HG02973 (cell line): Measurements from ENCODE around the gene RNPC3.
"Not testable (repeated sequence)": the region's sequence is repeated elsewhere in the genome, so short reads cannot be mapped to it uniquely, and the experiment has no call there.

ENCODE experiments used
- ATAC-seq: cut with Tn5 transposase; IDR thresholded peaks from one replicate; pipeline ENCODE4 v1.9.1; 2021; ENCODE audit warnings: moderate library complexity; ENCODE audit not compliant: unreplicated experiment

The RNPC3 gene

DNA sequence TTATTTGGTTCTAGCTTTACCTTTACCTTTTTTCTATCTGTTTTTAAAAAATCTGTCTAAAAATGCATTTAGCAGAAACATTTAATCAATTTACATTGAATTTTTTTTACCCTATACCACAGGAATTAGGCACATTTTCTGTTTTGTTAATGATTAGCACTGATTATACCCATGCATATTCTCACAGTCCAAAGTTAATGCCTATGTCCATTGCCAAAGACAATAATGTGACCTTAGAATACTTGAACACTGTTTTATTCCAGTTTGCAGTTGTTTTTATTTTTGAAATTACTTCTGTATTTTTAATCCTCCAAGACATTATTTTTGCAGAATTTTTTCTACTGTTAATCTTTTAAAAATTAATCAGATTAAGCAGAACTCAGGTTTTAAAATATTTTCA lies 34.9 kb downstream of the RNPC3 start:
- ATAC-seq = no peak

DNA sequence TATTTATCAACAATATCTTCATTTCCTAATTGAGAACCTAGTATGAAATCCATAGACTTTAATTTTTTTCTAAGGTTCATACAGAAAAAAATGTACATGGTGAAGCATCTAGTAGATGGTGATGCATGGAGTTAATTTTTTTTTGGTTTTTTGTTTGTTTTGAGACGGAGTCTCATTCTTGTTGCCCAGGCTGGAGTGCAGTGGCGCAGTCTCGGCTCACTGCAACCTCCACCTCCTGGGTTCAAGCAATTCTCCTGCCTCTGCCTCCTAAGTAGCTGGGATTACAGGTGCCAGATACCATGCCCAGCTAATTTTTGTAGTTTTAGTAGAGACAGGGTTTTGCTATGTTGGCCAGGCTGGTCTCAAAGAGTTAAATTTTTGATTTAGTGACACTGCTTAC lies 35.6 kb downstream of the RNPC3 start:
- ATAC-seq = not testable (repeated sequence)

DNA sequence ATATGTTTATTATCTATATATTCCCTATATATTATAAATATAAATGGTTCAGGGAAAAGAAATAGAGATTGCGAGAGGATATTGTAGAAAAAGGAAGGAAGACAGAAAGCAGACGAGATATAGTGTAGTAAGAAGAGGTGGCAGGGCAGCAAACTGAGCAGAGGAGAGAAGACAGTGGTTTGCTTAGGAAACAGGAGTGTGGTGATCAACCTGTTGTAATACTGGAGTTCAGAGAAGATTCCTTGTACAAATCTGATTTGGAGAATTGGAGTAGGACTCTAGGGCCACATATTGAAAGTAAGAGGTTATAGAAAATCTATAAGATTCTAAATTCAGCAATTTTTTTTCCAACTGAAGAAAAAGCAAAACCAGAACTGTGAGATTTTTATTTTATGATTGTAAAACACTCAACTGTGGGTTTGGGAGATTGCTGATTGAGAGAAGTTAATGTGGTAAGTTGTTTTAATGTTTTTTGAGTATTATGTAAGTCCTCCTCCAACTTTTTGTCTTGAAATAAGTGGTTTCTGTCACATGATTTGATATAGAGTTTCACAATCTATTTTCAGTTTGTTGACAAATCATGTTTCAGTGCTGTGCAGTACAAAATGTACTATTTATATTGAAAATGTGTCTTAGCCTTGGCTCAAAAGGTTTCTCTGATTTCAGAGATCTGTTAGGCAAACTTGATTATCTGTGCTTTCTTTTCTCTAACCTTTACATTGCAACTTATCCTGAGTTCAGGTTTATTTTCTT lies 36.3 kb downstream of the RNPC3 start:
- peak; percentile 86 for ATAC-seq

DNA sequence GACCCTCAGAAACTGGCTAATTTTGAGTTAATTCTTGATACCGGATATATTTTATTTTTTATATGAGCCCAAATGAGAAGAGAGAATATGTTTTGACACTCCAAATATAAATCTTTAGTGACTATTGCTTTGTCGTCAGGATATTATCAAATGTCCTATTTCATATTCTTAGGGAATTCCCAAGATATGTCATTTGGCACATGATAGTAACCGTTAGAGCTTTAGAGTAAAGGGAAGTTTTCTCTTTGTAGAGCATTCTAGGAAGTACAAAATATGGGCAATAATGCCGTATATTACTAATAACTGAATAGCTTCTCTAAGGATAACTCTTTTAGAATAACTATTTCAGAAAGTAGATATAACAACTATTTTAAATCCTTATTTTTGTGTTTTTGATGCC lies 37.6 kb downstream of the RNPC3 start:
- no peak for ATAC-seq

DNA sequence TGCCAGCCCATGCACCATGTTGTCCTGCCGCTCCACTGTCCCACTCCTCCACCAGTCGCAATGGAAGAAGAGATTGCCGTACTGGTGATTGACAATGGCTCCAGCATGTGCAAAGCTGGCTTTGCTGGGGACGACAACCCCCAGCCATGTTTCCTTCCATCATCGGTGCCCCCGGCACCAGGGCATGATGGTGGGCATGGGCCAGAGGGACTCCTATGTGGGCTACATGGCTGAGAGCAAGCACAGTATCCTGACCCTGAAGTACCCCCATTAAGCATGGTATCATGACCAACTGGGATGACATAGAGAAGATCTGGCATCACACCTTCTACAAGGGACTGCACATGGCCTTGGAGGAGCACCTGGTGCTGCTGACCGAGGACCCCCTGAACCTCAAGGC lies 44.0 kb downstream of the RNPC3 start:
- no peak for ATAC-seq

DNA sequence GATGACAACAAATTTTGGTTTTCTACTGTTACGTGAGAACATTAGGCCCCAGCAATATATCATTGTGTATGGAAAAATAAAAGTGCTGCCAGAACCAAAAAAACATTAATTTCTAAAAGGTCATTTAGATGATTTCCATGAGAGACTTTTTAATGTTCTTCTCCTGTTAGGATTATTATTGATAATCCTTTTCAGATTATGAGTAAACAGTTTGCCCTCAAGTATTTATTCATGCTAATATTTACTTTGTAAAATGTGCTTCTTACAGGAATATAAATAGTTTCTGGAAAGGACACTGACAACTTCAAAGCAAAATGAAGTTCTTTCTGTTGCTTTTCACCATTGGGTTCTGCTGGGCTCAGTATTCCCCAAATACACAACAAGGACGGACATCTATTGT lies 45.8 kb downstream of the RNPC3 start, which contains the start of gene AMY2B:
Gene AMY2B, plus strand, starts transcription at position 301 of the 400 bp plus-strand sequence. Its CDS starts 14 bp downstream, at position 315.
- not testable (repeated sequence) for ATAC-seq

DNA sequence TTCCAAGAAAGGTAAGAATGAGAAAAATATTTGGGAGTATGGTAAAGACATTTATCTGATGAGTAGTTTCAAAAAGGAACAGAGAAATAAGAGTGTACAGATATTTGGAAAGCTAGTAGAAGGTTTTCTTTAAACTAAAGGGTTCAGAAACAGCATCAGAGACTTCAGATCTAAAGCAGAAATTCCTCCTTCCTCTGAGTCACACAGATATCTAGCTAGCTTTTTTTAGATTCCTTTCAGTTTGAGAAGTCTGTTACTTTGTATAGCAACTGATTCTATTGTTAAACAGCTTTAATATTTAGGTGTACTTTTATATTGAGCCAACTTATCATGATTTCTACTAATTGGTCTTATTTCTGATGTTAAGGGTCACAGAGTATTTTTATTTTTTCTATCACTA lies 50.6 kb downstream of the RNPC3 start:
- no peak for ATAC-seq

DNA sequence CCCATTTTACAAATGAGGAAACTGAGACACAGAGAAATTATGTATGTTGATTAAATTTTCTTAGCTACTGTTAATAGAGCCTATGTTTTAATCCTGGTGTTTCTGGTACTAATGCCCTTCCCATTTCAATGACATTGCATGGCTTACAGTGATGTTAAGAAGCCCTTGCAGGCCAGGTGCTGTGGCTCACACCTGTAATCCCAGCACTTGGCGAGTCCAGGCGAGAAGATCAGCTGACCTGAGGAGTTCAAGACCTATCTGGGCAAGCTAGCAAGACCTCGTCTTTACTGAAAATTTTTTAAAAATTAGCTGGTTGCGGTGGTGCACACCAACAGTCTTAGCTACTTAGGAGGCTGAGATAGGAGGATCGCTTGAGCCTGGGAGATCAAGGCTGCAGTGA lies 51.3 kb downstream of the RNPC3 start:
- not testable (repeated sequence) for ATAC-seq

DNA sequence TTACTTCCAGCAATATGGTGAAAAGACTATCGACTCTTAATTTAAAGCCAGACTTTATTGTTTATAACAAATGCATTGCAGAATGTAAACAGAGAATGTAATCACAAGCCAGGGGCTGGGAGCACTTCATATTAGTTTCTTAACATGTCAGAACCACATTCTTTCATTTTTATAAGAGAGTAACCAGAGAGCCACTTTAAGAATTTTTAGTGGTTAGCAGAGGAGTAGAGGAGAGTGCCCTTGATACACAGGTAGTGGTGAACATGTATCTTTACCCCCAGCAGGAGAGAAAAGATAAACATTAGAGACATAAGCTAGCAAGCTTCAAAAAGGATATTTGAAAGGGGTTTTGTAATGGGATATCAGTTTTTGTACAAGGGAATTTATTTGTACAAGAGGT lies 57.0 kb downstream of the RNPC3 start:
- no peak for ATAC-seq

DNA sequence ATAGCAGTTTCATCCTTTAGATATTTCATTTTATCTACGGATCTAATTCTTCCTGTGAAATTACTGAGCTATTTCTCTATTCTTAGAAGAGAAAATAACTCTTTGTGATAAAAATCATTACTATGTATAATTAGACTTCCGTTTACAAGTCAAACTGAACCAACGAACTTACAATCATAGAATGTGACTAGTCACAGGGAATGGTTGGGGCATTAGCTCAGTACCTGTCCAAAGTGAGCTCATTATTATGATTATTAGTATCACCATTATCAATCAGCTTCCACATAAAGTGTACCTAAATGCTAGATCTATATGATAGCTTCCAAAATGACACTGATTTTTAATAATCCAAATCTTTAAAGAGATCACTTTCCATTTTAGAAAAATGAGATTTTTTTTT lies 58.4 kb downstream of the RNPC3 start:
- ATAC-seq = no peak

DNA sequence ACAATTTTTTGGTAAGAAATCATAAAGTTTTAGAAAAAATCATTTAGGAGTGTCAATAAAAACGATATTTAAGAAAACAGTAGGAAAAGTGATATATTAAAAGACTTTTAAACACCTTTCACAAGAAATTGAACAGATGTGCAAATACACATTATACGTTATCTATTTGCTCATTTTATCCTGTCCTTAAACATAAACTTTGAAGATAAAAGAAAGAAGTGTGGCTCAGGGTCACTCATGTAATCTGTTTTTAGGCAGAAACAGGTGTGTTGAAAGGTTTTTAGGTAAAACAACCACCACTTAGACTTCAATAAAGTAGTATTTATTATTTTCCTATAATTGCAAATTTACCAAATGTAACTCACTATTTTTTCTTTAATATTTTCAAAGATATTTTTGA lies 59.0 kb downstream of the RNPC3 start:
- ATAC-seq = no peak

DNA sequence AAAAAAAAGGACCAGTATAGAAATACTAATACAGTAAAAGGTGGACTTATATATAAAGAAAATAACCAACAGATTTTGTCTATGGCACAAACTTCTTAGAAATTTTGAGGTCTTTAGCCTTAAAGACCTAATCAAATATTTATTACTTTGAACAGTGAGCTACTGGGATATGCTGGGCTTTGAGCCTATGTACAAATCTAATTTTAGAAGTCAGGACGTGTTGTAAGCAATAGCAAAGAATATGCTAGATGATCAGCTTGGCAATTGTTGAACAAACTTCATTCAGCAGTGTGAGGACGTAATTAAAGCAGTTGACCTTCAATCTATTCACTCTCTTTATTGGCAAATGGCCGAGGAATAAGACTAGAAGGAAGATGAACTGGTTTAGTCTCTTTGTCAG lies 77.2 kb downstream of the RNPC3 start:
- ATAC-seq = not testable (repeated sequence)
